Embryonic facial prominence (tissue), 1 donor: Measurements from ENCODE around the gene TNS3.
"Not testable (repeated sequence)": the region's sequence is repeated elsewhere in the genome, so short reads cannot be mapped to it uniquely, and the experiment has no call there.

Source experiments
- DNase-seq: peaks from one replicate; pipeline ENCODE4 v3.0.0-alpha.2; 2016; ENCODE audit errors: extremely low spot score

The TNS3 gene

GRCh38 chr7:47581804-47582763 lies at the start of gene TNS3:
Gene TNS3, minus strand, starts transcription at chr7:47582111. Its CDS starts 142,475 bp downstream, at chr7:47439636.
- no peak for DNase-seq

DNA sequence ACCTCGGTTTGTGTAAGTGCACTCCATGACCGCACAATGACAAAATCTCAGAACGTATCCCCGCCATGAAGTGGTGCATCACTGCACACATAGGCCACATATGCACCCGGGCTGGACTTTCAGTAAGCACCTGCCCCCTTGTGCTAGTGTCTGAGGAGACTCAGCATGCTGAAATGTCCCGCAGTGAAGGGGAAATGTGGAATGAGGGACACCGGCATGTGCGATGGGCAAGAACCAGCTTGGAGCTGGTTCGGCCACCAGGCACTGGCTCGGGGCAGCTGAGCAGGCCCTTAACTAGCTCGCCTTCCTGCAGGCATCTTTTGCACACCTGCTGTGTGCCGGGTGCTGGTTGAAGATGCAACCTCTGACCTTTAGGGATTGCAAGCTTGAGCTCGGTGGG lies 49.8 kb upstream of the TNS3 start:
- DNase-seq = no peak

- DNase-seq = no peak
Measured at GRCh38 chr7:47627580-47628283, 45.8 kb upstream of the TNS3 start.

DNA sequence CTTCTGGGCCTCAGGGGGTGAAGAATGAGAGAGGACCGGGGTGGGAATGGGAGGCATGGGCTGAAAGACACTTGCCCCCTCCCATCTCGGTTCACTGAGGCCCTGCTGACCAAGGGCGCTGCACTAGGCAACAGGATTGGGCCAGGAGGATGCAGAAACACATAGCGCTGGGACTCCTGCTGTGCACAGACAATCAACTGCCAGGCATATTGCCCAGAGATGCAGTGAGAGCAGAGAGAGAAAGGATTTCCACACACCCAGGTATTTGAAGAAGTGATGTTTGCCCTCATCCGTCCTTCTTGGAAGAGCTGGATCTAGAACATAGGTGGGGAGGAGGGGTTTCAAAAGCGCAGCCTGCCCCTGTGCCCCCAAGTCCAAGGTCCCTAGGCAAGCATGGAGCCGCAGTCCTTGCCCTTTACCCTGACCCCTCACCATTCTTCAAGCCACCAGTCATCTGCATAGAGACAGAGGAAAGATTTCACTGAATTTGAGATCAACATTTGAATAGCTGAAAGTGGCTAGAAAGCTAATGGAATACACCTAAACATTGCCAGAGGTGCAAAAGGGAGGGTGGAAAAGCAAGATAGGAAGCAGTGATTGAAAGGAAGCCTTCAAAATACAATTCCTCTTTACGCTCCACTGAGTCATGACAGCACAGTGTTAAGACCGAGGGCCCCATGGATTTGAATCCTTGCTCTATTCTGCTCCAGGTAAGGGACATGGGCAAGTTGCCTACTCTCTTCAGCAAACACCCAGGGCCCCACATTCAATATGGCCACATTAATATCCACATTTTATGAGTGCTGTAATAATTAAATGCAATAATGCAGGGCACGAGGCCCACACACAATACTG lies 44.2 kb upstream of the TNS3 start:
- no peak for DNase-seq

- DNase-seq = no peak
Measured at GRCh38 chr7:47624689-47625088, 42.8 kb upstream of the TNS3 start.

DNA sequence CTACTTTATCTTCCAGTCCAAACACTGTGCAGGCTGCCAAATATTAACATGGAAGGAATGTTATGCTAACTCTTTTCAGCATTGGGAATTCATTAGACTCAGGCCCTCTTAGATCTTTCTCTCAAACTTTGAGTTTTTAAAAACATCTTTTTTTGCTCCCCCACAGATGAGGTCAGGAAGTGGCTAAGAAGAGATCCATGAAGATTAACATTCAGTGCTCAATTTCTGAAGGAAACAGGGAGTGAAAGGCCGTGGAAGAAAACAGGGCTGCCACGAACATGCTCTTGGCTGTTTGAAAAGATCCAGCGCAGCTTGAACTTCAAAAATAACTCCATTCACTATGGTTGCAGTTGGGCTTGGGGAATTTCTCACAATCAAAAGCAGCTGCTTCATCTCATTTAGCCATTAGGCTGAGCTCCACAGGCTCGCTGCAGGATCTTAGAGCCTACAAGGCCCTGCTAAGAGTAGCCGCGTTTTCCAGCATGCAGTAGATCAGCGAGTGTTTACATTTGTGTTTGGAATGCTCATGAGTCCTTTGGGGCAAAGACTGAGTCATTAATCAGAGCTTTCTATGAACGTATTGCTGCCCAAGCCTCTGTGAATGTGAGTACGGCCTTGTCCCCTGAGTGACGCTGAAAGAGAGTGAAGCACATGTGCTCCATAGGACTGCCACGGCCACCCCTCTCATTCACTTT lies 41.2 kb upstream of the TNS3 start:
- DNase-seq = peak; percentile 88

- DNase-seq = no peak
Measured at GRCh38 chr7:47622586-47622945, 40.7 kb upstream of the TNS3 start.

- no peak for DNase-seq
Measured at GRCh38 chr7:47621979-47622561, 40.2 kb upstream of the TNS3 start.

- DNase-seq = no peak
Measured at GRCh38 chr7:47621347-47621746, 39.4 kb upstream of the TNS3 start.

GRCh38 chr7:47619806-47620205 lies 37.9 kb upstream of the TNS3 start:
- DNase-seq = no peak

- no peak for DNase-seq
Measured at GRCh38 chr7:47617131-47617530, 35.2 kb upstream of the TNS3 start.

DNA sequence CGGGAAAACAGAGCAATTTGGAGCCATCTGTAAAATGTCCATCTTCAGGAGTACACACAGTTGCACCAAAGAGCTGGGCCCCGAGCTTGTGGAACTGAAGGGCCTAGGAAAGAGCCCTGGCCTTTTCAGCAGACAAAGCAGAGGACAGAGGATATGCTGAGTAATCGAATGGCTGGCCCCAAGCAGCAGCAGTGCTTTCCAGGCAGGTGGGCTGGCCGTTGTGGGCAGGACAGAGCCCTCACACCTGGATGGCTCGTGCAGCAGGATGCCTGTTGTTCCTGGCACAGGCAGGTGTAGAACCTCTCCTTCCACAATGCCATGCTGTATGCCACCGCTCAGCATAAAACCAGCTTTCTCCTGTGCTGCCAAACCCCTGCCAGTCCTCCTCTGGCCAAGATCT lies 32.5 kb upstream of the TNS3 start:
- no peak for DNase-seq

DNA sequence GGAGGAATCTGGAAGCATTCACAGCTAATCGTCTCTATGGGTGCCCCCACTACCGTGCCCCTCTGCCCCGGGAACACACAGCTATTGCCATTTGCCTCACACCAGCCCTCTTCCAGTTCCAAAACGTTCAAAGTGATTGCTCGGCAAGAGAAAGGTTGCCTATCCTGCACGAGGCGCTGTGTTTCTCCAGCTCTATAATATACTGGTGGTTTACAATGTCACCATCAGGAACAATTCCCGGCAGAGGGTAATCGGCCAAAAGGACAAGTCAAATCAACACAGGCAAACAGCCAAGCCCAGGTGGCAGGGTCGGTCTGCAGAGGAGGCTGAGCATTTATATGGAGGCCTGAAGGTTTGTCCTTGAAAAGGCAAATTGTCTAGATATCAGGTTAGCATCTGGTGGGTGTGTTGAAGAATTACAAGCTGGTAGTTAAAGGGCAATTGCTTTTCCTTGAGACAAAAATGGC lies 29.2 kb upstream of the TNS3 start:
- DNase-seq = no peak

- DNase-seq = no peak
Measured at GRCh38 chr7:47610506-47611044, 28.7 kb upstream of the TNS3 start.

- DNase-seq = no peak
Measured at GRCh38 chr7:47609803-47610452, 28.0 kb upstream of the TNS3 start.

DNA sequence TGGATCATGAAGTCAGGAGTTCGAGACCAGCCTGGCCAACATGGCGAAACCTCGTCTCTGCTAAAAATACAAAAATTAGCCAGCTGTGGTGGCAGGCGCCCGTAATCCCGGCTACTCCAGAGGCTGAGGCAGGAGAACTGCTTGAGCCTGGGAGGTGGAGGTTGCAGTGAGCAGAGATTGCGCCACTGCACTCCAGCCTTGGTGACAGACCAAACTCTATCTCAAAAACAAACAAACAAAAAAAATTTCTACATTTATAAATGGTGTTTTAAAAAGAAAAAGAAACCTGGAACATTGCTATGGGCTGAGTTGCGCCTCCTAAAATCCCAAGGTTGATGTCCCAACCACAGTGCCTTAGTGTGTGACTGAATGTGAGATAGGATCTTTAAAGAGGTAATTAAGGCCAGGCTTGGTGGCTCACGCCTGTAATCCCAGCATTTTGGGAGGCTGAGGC lies 24.7 kb upstream of the TNS3 start:
- DNase-seq = not testable (repeated sequence)

DNA sequence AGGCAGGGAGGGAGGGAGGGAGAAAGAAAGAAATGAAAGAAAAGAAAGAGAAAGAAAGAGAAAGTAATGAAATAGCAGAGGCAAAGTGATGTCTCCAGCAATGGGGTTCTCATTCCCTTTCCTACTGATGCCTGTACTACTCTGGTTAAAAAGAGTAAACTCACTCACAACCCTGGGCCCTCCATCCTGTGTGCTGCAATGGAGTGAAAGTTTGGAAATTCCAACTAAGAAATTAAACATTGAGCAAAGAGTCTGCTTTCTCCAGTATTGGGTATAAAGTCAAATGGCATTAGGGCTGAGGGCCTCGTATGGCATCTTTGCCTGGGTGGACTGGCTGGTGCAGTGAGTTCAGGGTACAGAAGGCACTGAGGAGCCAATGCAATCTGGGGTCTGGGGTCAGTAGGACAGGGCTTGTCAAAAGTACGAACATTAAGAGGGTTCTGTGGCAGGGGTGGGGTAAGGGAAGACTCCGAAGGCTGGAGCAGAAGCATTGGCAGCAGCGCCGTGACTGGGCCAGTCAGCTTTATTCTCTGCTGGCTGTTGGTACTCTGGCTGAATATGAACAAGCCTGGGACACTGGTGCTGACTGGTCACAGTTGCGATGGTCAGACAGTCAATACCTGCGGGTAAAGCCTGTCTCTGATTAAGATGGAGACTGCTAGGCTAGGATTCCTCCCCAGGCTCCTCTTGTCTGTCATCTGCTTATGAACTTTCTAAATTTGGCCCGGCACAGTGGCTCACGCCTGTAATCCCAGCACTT lies 24.1 kb upstream of the TNS3 start:
- no peak for DNase-seq

- DNase-seq = no peak
Measured at GRCh38 chr7:47604496-47604890, 22.6 kb upstream of the TNS3 start.

- DNase-seq = not testable (repeated sequence)
Measured at GRCh38 chr7:47603514-47604255, 21.8 kb upstream of the TNS3 start.
